B cell (primary cell): ENCODE results near the gene IL12A.

Experiments used
- EZH2 ChIP-seq: IDR thresholded peaks from 2 replicates; pipeline ENCODE4 v1.6.1; 2012; ENCODE audit warnings: borderline replicate concordance, low read depth, mild to moderate bottlenecking, moderate library complexity, low read length; ENCODE audit not compliant: insufficient read depth, poor library complexity, severe bottlenecking
- TF ChIP-seq, protein P1 (sequence below): fragments of 200-600 bp; IDR thresholded peaks from one replicate; pipeline ENCODE4 v1.8.0; 2022; ENCODE audit warnings: antibody characterized with exemption, mild to moderate bottlenecking

DNA sequence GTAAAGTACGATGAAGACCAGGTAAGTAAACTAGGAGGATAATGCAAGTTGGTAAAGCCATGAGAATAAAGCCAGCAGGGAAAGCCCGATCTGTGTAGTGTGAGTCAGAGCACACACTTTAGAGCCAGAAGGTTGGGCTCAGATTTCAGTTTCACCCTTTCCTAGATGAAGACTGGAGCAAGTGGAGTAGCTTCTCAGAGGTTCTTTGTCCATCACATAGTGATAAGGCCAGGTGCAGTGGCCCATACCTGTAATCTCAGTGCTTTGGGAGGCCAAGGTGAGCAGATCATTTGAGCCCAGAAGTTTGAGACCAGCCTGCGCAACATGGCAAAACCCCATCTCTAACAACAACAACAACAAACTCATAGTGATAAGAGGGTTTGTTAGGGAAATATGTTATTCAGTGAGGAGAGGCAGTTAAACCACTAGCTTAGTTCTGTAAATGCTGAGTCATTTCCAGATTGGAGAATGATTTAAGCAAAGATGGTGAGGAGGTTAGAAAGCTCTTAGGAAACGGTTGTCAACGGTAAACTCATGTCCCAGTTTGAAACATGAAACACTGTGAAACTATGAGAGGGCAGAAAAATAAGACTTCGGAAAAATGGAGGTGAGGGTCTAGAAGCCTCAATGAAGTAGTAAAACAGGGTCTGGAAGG lies 39.0 kb downstream of the IL12A start:
- TF ChIP-seq, protein P1, sequence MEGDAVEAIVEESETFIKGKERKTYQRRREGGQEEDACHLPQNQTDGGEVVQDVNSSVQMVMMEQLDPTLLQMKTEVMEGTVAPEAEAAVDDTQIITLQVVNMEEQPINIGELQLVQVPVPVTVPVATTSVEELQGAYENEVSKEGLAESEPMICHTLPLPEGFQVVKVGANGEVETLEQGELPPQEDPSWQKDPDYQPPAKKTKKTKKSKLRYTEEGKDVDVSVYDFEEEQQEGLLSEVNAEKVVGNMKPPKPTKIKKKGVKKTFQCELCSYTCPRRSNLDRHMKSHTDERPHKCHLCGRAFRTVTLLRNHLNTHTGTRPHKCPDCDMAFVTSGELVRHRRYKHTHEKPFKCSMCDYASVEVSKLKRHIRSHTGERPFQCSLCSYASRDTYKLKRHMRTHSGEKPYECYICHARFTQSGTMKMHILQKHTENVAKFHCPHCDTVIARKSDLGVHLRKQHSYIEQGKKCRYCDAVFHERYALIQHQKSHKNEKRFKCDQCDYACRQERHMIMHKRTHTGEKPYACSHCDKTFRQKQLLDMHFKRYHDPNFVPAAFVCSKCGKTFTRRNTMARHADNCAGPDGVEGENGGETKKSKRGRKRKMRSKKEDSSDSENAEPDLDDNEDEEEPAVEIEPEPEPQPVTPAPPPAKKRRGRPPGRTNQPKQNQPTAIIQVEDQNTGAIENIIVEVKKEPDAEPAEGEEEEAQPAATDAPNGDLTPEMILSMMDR, result no peak
- no peak for TF ChIP-seq EZH2
